ENCODE data around the gene MYO1B. TPM values are rescaled to one million over a fixed set of nuclear protein-coding genes. Genes with fewer than 3 reads are reported as not detected.

The MYO1B gene
- total RNA-seq, 1 experiment from 2014 or later: 43.6 TPM

- TF ChIP-seq, protein P1, sequence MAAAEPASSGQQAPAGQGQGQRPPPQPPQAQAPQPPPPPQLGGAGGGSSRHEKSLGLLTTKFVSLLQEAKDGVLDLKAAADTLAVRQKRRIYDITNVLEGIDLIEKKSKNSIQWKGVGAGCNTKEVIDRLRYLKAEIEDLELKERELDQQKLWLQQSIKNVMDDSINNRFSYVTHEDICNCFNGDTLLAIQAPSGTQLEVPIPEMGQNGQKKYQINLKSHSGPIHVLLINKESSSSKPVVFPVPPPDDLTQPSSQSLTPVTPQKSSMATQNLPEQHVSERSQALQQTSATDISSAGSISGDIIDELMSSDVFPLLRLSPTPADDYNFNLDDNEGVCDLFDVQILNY (CRISPR knock-in tag; IDR thresholded peaks at IDR 0.05): no peak
- TF ChIP-seq FOXK1 (CRISPR knock-in tag; IDR thresholded peaks at IDR 0.05): no peak
- TF ChIP-seq ZNF121 (CRISPR knock-in tag; IDR thresholded peaks at IDR 0.05): no peak
- no peak for TF ChIP-seq IRF1 (CRISPR knock-in tag; IDR thresholded peaks at IDR 0.05)
- TF ChIP-seq ZNF232 (CRISPR knock-in tag; IDR thresholded peaks at IDR 0.05): no peak
Observed at GRCh38 chr2:191389288-191389687, 144.1 kb downstream of the MYO1B start (continued).

- H3K36me3 Mint-ChIP-seq: peaks cover 72% of the 10 kb centered on the region
- ChIA-PET CTCF (no interaction called here), POLR2A (no interaction called here)
- H3K4me1 Mint-ChIP-seq: no peaks in the 10 kb centered on the region
- TF ChIP-seq PREB (CRISPR knock-in tag; IDR thresholded peaks at IDR 0.05; ENCODE audit: borderline replicate concordance): no peak
- TF ChIP-seq ATF1 (CRISPR knock-in tag; IDR thresholded peaks at IDR 0.05): no peak
- no peak for TF ChIP-seq MLX (CRISPR knock-in tag; IDR thresholded peaks at IDR 0.05)
- TF ChIP-seq RELA (CRISPR knock-in tag; IDR thresholded peaks at IDR 0.05; ENCODE audit: borderline replicate concordance): no peak
- no peak for TF ChIP-seq ZBTB21 (CRISPR knock-in tag; IDR thresholded peaks at IDR 0.05; ENCODE audit: borderline replicate concordance)
- TF ChIP-seq, protein P2, sequence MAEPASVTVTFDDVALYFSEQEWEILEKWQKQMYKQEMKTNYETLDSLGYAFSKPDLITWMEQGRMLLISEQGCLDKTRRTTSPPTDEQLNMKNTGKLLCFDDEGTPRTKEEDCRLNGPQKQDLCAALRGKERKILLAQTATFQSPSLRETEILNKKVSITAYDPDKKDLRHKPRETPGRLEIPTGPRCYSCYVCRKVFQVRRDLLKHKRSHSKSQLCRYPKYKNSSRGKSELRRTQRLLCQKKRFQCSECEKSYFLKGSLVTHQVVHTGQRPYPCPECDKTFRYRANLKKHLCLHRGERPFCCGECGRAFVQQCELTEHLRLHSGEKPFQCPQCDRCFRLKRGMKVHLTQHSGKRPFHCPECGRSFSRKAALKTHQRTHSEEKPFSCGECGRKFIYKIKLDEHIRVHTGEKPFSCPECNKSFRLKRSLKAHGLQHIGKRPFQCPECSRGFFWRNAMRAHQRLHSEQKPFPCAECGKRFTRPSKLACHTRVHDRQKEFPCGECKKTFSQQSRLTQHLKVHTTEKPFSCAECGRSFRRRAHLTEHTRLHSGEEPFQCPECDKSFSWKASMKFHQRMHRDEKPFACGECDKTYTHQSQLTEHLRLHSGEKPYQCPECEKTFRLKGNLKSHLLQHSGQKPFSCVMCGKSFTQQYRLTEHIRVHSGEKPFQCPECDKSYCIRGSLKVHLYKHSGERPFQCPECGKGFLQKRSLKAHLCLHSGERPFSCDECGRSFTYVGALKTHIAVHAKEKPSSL (CRISPR knock-in tag; conservative IDR thresholded peaks at IDR 0.05): no peak
- TF ChIP-seq, protein P3, sequence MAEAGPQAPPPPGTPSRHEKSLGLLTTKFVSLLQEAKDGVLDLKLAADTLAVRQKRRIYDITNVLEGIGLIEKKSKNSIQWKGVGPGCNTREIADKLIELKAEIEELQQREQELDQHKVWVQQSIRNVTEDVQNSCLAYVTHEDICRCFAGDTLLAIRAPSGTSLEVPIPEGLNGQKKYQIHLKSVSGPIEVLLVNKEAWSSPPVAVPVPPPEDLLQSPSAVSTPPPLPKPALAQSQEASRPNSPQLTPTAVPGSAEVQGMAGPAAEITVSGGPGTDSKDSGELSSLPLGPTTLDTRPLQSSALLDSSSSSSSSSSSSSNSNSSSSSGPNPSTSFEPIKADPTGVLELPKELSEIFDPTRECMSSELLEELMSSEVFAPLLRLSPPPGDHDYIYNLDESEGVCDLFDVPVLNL (CRISPR knock-in tag; IDR thresholded peaks at IDR 0.05; ENCODE audit: borderline replicate concordance, low read depth): no peak
- no peak for TF ChIP-seq RORB (CRISPR knock-in tag; IDR thresholded peaks at IDR 0.05)
- no peak for TF ChIP-seq ZBTB43 (CRISPR knock-in tag; IDR thresholded peaks at IDR 0.05)
- peaks cover 1% of the 10 kb centered on the region; the same call in 1 of the 2 replicates for H3K9me3 Mint-ChIP-seq
- H3K27ac Mint-ChIP-seq: no peak overlapping the region
- H3K4me3 Mint-ChIP-seq: no peak overlapping the region
- no peak for DNase-seq (ENCODE audit: low spot score)
- H3K27me3 Mint-ChIP-seq (ENCODE audit: low read depth): no peaks in the 10 kb centered on the region
- ATAC-seq: no peak
Observed at GRCh38 chr2:191391171-191391570, 146.0 kb downstream of the MYO1B start.

- H3K4me1 Mint-ChIP-seq: no peaks in the 10 kb centered on the region
- peaks cover 8% of the 10 kb centered on the region; the same call in 1 of the 2 replicates for H3K9me3 Mint-ChIP-seq
- ATAC-seq (no peak), DNase-seq (ENCODE audit: low spot score) (no peak)
- no peak overlapping the region for H3K4me3 Mint-ChIP-seq
- H3K36me3 Mint-ChIP-seq: peaks cover 74% of the 10 kb centered on the region
- H3K27ac Mint-ChIP-seq: no peak overlapping the region
- H3K27me3 Mint-ChIP-seq (ENCODE audit: low read depth): no peaks in the 10 kb centered on the region
- ChIA-PET POLR2A (no interaction called here), CTCF (no interaction called here)
- no peak for TF ChIP-seq CREB1 (CRISPR knock-in tag; IDR thresholded peaks at IDR 0.05)
- no peak for TF ChIP-seq ZMAT4 (CRISPR knock-in tag; IDR thresholded peaks at IDR 0.05)
- no peak for TF ChIP-seq FOXK1 (CRISPR knock-in tag; IDR thresholded peaks at IDR 0.05)
- TF ChIP-seq ZNF423 (CRISPR knock-in tag; IDR thresholded peaks at IDR 0.05): no peak
- TF ChIP-seq NR1H2 (CRISPR knock-in tag; IDR thresholded peaks at IDR 0.05): no peak
- TF ChIP-seq CTCF (IDR thresholded peaks at IDR 0.05): no peak
- TF ChIP-seq, protein P4, sequence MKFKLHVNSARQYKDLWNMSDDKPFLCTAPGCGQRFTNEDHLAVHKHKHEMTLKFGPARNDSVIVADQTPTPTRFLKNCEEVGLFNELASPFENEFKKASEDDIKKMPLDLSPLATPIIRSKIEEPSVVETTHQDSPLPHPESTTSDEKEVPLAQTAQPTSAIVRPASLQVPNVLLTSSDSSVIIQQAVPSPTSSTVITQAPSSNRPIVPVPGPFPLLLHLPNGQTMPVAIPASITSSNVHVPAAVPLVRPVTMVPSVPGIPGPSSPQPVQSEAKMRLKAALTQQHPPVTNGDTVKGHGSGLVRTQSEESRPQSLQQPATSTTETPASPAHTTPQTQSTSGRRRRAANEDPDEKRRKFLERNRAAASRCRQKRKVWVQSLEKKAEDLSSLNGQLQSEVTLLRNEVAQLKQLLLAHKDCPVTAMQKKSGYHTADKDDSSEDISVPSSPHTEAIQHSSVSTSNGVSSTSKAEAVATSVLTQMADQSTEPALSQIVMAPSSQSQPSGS (CRISPR knock-in tag; IDR thresholded peaks at IDR 0.05; ENCODE audit: borderline replicate concordance, low read depth): no peak
Observed at GRCh38 chr2:191394043-191394442, 148.8 kb downstream of the MYO1B start.
